ENCODE data around the gene LRRC51.
"Not testable (repeated sequence)": the region's sequence is repeated elsewhere in the genome, so short reads cannot be mapped to it uniquely, and the experiment has no call there.

The LRRC51 gene

GRCh38 chr11:72139500-72139899, 58.9 kb downstream of the LRRC51 start:
- DNase-seq (ENCODE audit: low read depth) = no peak
- TF ChIP-seq, protein P1, sequence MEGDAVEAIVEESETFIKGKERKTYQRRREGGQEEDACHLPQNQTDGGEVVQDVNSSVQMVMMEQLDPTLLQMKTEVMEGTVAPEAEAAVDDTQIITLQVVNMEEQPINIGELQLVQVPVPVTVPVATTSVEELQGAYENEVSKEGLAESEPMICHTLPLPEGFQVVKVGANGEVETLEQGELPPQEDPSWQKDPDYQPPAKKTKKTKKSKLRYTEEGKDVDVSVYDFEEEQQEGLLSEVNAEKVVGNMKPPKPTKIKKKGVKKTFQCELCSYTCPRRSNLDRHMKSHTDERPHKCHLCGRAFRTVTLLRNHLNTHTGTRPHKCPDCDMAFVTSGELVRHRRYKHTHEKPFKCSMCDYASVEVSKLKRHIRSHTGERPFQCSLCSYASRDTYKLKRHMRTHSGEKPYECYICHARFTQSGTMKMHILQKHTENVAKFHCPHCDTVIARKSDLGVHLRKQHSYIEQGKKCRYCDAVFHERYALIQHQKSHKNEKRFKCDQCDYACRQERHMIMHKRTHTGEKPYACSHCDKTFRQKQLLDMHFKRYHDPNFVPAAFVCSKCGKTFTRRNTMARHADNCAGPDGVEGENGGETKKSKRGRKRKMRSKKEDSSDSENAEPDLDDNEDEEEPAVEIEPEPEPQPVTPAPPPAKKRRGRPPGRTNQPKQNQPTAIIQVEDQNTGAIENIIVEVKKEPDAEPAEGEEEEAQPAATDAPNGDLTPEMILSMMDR (IDR thresholded peaks at IDR 0.05; ENCODE audit: low read depth, low read length, missing control alignments) = no peak
- no peak overlapping the region for H3K4me3 ChIP-seq (ENCODE audit: low read depth, low read length)

- H3K4me3 ChIP-seq (ENCODE audit: low read depth, low read length) = no peak overlapping the region
- TF ChIP-seq, protein P1 (IDR thresholded peaks at IDR 0.05; ENCODE audit: low read depth, low read length, missing control alignments) = no peak
- DNase-seq (ENCODE audit: low read depth) = no peak
These were observed 60.0 kb downstream of the LRRC51 start for GRCh38 chr11:72140661-72141060.

DNA sequence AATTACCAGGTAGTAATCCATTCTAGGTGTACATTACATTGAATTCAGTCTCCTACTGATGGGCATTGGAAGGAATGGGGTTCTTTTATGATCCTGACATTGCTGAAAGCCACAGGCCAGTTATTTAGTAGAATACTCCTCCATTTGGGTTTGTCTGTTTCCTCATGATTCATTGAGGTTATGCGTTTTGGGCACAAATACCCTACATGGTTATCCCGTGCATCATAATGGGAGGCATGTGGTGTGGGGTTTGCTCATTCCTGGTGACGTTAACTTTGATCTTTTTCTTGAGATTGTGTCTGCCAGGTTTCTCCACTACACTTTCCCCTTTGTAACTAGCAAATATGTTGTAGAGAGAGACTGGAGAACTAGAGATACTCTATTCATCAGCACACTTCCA, 60.4 kb downstream of the LRRC51 start:
- TF ChIP-seq, protein P1 (IDR thresholded peaks at IDR 0.05; ENCODE audit: low read depth, low read length, missing control alignments) = no peak
- no peak overlapping the region for H3K4me3 ChIP-seq (ENCODE audit: low read depth, low read length)
- DNase-seq (ENCODE audit: low read depth) = no peak

- DNase-seq (ENCODE audit: low read depth); H3K4me3 ChIP-seq (ENCODE audit: low read depth, low read length): not testable (repeated sequence)
These were observed 61.4 kb downstream of the LRRC51 start for GRCh38 chr11:72142086-72142485.

- DNase-seq (ENCODE audit: low read depth); H3K4me3 ChIP-seq (ENCODE audit: low read depth, low read length): not testable (repeated sequence)
These were observed 61.9 kb downstream of the LRRC51 start for GRCh38 chr11:72142543-72142942.

DNA sequence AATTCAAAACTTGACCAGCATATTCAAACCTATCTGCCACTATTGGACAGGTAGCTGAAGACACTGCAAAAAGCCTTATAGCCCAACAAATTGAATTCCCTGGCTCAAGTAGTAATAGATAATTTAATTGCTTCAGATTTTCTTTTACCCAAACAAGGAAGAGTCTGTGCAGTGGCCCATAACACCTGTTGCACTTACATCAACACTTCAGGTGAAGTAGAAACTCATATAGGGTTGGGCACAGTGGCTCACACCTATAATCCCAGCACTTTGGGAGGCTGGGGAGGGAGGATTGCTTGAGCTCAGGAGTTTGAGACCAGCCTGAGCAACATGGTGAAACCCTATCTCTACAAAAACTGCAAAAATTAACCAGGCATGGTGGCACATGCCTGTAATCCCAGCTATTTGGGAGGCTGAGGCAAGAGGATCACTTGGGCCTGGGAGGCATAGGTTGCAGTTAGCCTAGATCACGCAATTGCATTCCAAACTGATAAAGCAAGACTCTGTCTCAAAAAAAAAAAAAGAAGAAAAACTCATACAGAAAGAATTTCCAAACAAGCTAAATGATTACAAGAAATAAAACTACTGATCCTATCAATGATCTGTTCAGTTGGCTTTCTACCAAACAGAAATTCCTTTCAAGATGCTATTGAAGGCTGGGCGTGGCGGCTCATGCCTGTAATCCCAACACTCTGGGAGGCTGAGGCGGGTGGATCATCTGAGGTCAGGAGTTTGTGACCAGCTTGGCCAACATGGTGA, 64.3 kb downstream of the LRRC51 start:
- no peak for DNase-seq (ENCODE audit: low read depth)
- TF ChIP-seq, protein P1 (IDR thresholded peaks at IDR 0.05; ENCODE audit: low read depth, low read length, missing control alignments) = no peak
- no peak overlapping the region for H3K4me3 ChIP-seq (ENCODE audit: low read depth, low read length)
